A549 (cell line): ENCODE data around the gene ZNF385B. TPM values are rescaled to one million over a fixed set of nuclear protein-coding genes. Genes with fewer than 3 reads are reported as not detected.

Source experiments
- ATAC-seq, 2 experiments: fragments of 200-7000 bp in 1 of 2; fragments of >200 bp in 1 of 2; cut with Nextera tagmentation in 1 of 2; cut with Tn5 transposase in 1 of 2; 3 replicates each; pipeline versions ENCODE4 v1.8.0 to v1.9.1; 2018 to 2020; ENCODE audit warnings: mild to moderate bottlenecking in 1 of 2, moderate library complexity in 1 of 2
- CTCF ChIA-PET: fragments of 300-600 bp; sonication (Branson Sonifier 250); formaldehyde crosslinking; extraction: SDS; loops from one replicate; lab custom pipeline; 2021; ENCODE audit warnings: antibody characterized with exemption, inconsistent platforms; lab: Yijun Ruan, JAX
- POLR2A ChIA-PET: fragments of 350-600 bp; formaldehyde crosslinking; extraction: SDS; loops from one replicate; lab custom pipeline; 2021; ENCODE audit warnings: antibody characterized with exemption, inconsistent platforms; lab: Yijun Ruan, JAX
- DNase-seq, 2 experiments: peaks; one replicate each; pipeline versions ENCODE4 v3.0.0 to v3.0.0-alpha.2; 2011 to 2016; ENCODE audit warnings: low read depth in 1 of 2, low spot score in 1 of 2
- FAIRE-seq: peaks from 2 replicates; lab custom pipeline; 2011; peaks lifted over from hg19 to GRCh38; lab: Jason Lieb, UNC
- H3K27ac ChIP-seq, 2 experiments: fragments of >200 bp; sonication (Bioruptor Twin); formaldehyde crosslinking; 3 replicates each; pipeline ENCODE4 v1.5.1; 2016 to 2017
- H3K4me1 ChIP-seq: fragments of >200 bp; sonication (Bioruptor Twin); formaldehyde crosslinking; 3 replicates; pipeline ENCODE4 v1.6.1; 2016
- H3K4me2 ChIP-seq: fragments of >200 bp; sonication (Bioruptor Twin); formaldehyde crosslinking; 3 replicates; pipeline ENCODE4 v1.6.1; 2016
- H3K4me3 ChIP-seq: fragments of >200 bp; sonication (Bioruptor Twin); formaldehyde crosslinking; 3 replicates; pipeline ENCODE4 v1.5.1; 2016
- H3K9me3 ChIP-seq: fragments of >200 bp; sonication (Bioruptor Twin); formaldehyde crosslinking; 3 replicates; pipeline ENCODE4 v1.6.1; 2016
- BCL3 ChIP-seq: fragments of >200 bp; sonication (Bioruptor Twin); formaldehyde crosslinking; IDR thresholded peaks from 3 replicates; pipeline ENCODE4 v1.6.1; 2016
- CBX2 ChIP-seq: fragments of 200-600 bp; sonication (generic); IDR thresholded peaks from 2 replicates; pipeline ENCODE4 v1.6.1; 2016; ENCODE audit warnings: low read depth, mild to moderate bottlenecking, borderline replicate concordance
- CEBPB ChIP-seq, 2 experiments: fragments of >200 bp in 1 of 2; sonication (Bioruptor Twin) in 1 of 2; formaldehyde crosslinking in 1 of 2; IDR thresholded peaks; 2 replicates each; pipeline ENCODE4 v1.6.1; 2012 to 2016
- CTCF ChIP-seq: fragments of >200 bp; sonication (Bioruptor Twin); formaldehyde crosslinking; IDR thresholded peaks from 3 replicates; pipeline ENCODE4 v1.5.1; 2016
- EHF ChIP-seq: fragments of 250-450 bp; sonication (Bioruptor Pico); IDR thresholded peaks from 2 replicates; pipeline ENCODE4 v1.5.0; 2020; ENCODE audit warnings: mild to moderate bottlenecking
- HOXA7 ChIP-seq: fragments of 250-450 bp; sonication (Bioruptor Pico); IDR thresholded peaks from 2 replicates; pipeline ENCODE4 v1.5.0; 2020; ENCODE audit warnings: mild to moderate bottlenecking, moderate library complexity
- KDM1A ChIP-seq: fragments of 200-600 bp; sonication (generic); IDR thresholded peaks from 2 replicates; pipeline ENCODE4 v1.6.1; 2016; ENCODE audit warnings: low read depth, mild to moderate bottlenecking
- KDM5A ChIP-seq: fragments of 200-600 bp; sonication (generic); IDR thresholded peaks from 2 replicates; pipeline ENCODE4 v1.6.1; 2016; ENCODE audit warnings: antibody characterized with exemption, mild to moderate bottlenecking
- MAZ ChIP-seq: fragments of 150-350 bp; IDR thresholded peaks from 2 replicates; pipeline ENCODE4 v1.6.1; 2014; ENCODE audit warnings: antibody characterized with exemption, low read depth, low read length, borderline replicate concordance
- MYC ChIP-seq: IDR thresholded peaks from 2 replicates; pipeline ENCODE4 v1.6.1; 2012; ENCODE audit warnings: mild to moderate bottlenecking, inconsistent platforms, low read length, improper control_type of control experiment, borderline replicate concordance
- PBX3 ChIP-seq: IDR thresholded peaks from 2 replicates; pipeline ENCODE4 v1.6.1; 2012
- POLR2A ChIP-seq: IDR thresholded peaks from 2 replicates; pipeline ENCODE4 v1.6.1; 2012; ENCODE audit warnings: mild to moderate bottlenecking, low read length
- RAD21 ChIP-seq, 2 experiments: fragments of >200 bp in 1 of 2; sonication (Bioruptor Twin) in 1 of 2; formaldehyde crosslinking in 1 of 2; IDR thresholded peaks in 1 of 2; conservative IDR thresholded peaks in 1 of 2; 2 replicates in 1 of 2; 3 replicates in 1 of 2; pipeline ENCODE4 v1.6.1; 2012 to 2018; ENCODE audit warnings: inconsistent platforms in 1 of 2
- RARB ChIP-seq: fragments of 250-450 bp; sonication (Bioruptor Pico); IDR thresholded peaks from 2 replicates; pipeline ENCODE4 v1.8.0; 2021; ENCODE audit warnings: mild to moderate bottlenecking, moderate library complexity
- RNF2 ChIP-seq: fragments of 200-600 bp; sonication (generic); IDR thresholded peaks from 2 replicates; pipeline ENCODE4 v1.6.1; 2016; ENCODE audit warnings: low read depth, mild to moderate bottlenecking, antibody characterized with exemption, moderate library complexity, borderline replicate concordance
- SMC3 ChIP-seq: fragments of >200 bp; sonication (Bioruptor Twin); formaldehyde crosslinking; IDR thresholded peaks from 3 replicates; pipeline ENCODE4 v1.6.1; 2018; ENCODE audit warnings: inconsistent platforms
- ZC3H11A ChIP-seq: fragments of 450-650 bp; IDR thresholded peaks from 2 replicates; pipeline ENCODE4 v1.6.1; 2014; ENCODE audit warnings: antibody characterized with exemption, mild to moderate bottlenecking
- ZNF302 ChIP-seq: fragments of 250-450 bp; sonication (Bioruptor Pico); IDR thresholded peaks from 2 replicates; pipeline ENCODE4 v1.9.0; 2021; ENCODE audit warnings: inconsistent platforms, mild to moderate bottlenecking, moderate library complexity
- WGBS: methylation state at CpG from one replicate; pipeline ENCODE4 v1.1.6; 2017; ENCODE audit errors: missing lambda C conversion rate; 5-methylcytosine and 5-hydroxymethylcytosine counted together
- polyA plus RNA-seq, 4 experiments: library from polyadenylated mRNA; depleted of rRNA in 3 of 4; stranded (reverse); fragments of >200 nt; fragmentation: RNase III in 1 of 4; extraction: RNeasy Plus Mini Kit Qiagen cat#74134 plus additional on column Dnase treatment in 1 of 4; gene quantifications; 2 replicates in 3 of 4; 3 replicates in 1 of 4; pipeline ENCODE4 v1.2.3, GENCODE V29; 2011 to 2017
- TF ChIP-seq, protein P1 (sequence below): fragments of 250-450 bp; sonication (Bioruptor Pico); IDR thresholded peaks from 2 replicates; pipeline ENCODE4 v1.5.0; 2021; ENCODE audit warnings: mild to moderate bottlenecking, moderate library complexity, borderline replicate concordance
- TF ChIP-seq, protein P2 (sequence below): IDR thresholded peaks from 2 replicates; pipeline ENCODE4 v1.6.1; 2012

The ZNF385B gene
- polyA plus RNA-seq, 2 of the 4 experiments (the other 2 are of a cell fraction): not detected

DNA sequence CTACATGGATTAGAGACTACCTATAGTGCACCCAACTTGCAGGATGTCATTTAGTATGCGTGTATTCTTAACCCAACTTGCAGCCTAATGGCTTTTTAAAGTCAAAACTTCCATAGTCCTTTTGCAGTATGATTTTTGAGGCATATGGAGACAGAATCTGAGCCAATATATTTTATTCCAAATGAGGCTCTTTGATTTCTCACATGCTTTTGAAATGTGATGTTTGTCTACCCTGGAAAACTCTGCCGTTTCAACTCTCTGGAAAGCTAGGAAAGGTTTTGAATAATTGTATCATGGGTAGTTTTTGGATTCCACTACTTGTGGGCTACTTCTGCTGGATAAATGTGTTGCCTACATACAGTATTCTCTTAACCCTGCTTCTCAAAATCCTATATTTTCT is 206.6 kb downstream of the ZNF385B start:
- POLR2A ChIA-PET: no interaction called here
- no peak overlapping the region for H3K4me2 ChIP-seq
- FAIRE-seq (no peak), ATAC-seq (no peak), DNase-seq (no peak)
- H3K27ac ChIP-seq: no peak overlapping the region
- 54% methylated on average over 2 of the region's 2 CpGs for WGBS
- no peak overlapping the region for H3K4me3 ChIP-seq
- CTCF ChIA-PET: no interaction called here
- H3K9me3 ChIP-seq: no peaks in the 10 kb centered on the region
- TF ChIP-seq EHF (CRISPR knock-in tag): no peak
- TF ChIP-seq HOXA7 (CRISPR knock-in tag): no peak
- no peaks in the 10 kb centered on the region for H3K4me1 ChIP-seq

GRCh38 chr2:179652296-179652695 is 209.1 kb downstream of the ZNF385B start:
- Histone ChIP-seq H3K4me1 (no peaks in the 10 kb centered on the region), H3K4me2 (no peak overlapping the region), H3K4me3 (no peak overlapping the region), H3K9me3 (no peaks in the 10 kb centered on the region), H3K27ac (no peak overlapping the region)
- no peak for TF ChIP-seq ZNF302 (CRISPR knock-in tag)
- TF ChIP-seq BCL3: no peak
- no peak for TF ChIP-seq ZC3H11A
- no peak for TF ChIP-seq HOXA7 (CRISPR knock-in tag)
- no peak for TF ChIP-seq KDM1A
- no peak for FAIRE-seq
- 16% methylated on average over 2 of the region's 2 CpGs for WGBS
- CTCF ChIA-PET: no interaction called here
- DNase-seq: no peak
- POLR2A ChIA-PET: no interaction called here
- ATAC-seq: no peak

- ChIA-PET POLR2A (no interaction called here), CTCF (no interaction called here)
- Histone ChIP-seq H3K4me1 (no peaks in the 10 kb centered on the region), H3K4me3 (no peak overlapping the region), H3K9me3 (no peaks in the 10 kb centered on the region), H3K27ac (no peak overlapping the region), H3K4me2 (no peak overlapping the region)
- FAIRE-seq (no peak), ATAC-seq (no peak), DNase-seq (no peak)
- no peak for TF ChIP-seq RARB (CRISPR knock-in tag)
- TF ChIP-seq RNF2: no peak
- no peak for TF ChIP-seq POLR2A
- no peak for TF ChIP-seq KDM5A
- TF ChIP-seq PBX3: no peak
- no peak for TF ChIP-seq MAZ
- TF ChIP-seq CEBPB (IDR thresholded peaks at IDR 0.05): no peak
- TF ChIP-seq MYC: no peak
- TF ChIP-seq, protein P1, sequence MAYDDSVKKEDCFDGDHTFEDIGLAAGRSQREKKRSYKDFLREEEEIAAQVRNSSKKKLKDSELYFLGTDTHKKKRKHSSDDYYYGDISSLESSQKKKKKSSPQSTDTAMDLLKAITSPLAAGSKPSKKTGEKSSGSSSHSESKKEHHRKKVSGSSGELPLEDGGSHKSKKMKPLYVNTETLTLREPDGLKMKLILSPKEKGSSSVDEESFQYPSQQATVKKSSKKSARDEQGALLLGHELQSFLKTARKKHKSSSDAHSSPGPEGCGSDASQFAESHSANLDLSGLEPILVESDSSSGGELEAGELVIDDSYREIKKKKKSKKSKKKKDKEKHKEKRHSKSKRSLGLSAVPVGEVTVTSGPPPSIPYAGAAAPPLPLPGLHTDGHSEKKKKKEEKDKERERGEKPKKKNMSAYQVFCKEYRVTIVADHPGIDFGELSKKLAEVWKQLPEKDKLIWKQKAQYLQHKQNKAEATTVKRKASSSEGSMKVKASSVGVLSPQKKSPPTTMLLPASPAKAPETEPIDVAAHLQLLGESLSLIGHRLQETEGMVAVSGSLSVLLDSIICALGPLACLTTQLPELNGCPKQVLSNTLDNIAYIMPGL (CRISPR knock-in tag): no peak
- no peak for TF ChIP-seq ZNF302 (CRISPR knock-in tag)
- TF ChIP-seq RAD21 (conservative IDR thresholded peaks at IDR 0.05 in 1 of 2, IDR thresholded peaks at IDR 0.05 in 1 of 2): no peak
- TF ChIP-seq, protein P2, sequence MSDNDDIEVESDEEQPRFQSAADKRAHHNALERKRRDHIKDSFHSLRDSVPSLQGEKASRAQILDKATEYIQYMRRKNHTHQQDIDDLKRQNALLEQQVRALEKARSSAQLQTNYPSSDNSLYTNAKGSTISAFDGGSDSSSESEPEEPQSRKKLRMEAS: no peak
- no peak for TF ChIP-seq ZC3H11A
- no peak for TF ChIP-seq CTCF
- TF ChIP-seq CBX2: no peak
- TF ChIP-seq SMC3: no peak
Observed at GRCh38 chr2:179650420-179650819, 211.0 kb downstream of the ZNF385B start.
